Forelimb muscle (tissue), 1 donor: ENCODE measurements around the gene BAIAP2L1. TPM values are rescaled to one million over a fixed set of nuclear protein-coding genes. Genes with fewer than 3 reads are reported as not detected.

Experiments
- polyA plus RNA-seq: library from polyadenylated mRNA; unstranded; fragments of 120-200 nt; gene quantifications from one replicate; pipeline ENCODE4 v1.2.1, GENCODE V29; 2013; ENCODE audit not compliant: insufficient read length

BAIAP2L1 gene
- polyA plus RNA-seq, 1 donor: 6.8 TPM

Other genes starting within 250 kb of the BAIAP2L1 start
- gene BHLHA15, start 189.7 kb downstream of the BAIAP2L1 start, polyA plus RNA-seq: 0.47 TPM
- 28.6 TPM for gene TECPR1, start 148.9 kb downstream of the BAIAP2L1 start, polyA plus RNA-seq
- gene BRI3, start 119.4 kb downstream of the BAIAP2L1 start, polyA plus RNA-seq: 89.3 TPM
- 7.4 TPM for gene NPTX2, start 216.2 kb upstream of the BAIAP2L1 start, polyA plus RNA-seq